ENCODE data around the gene RNF121.

RNF121 gene

GRCh38 chr11:72039031-72039855, 110.4 kb downstream of the RNF121 start:
- no peak for DNase-seq (ENCODE audit: low read depth)

GRCh38 chr11:72039856-72040401, 111.1 kb downstream of the RNF121 start:
- no peak for DNase-seq (ENCODE audit: low read depth)

- peak; percentile 86 for DNase-seq (ENCODE audit: low read depth)
These were observed 111.9 kb downstream of the RNF121 start for GRCh38 chr11:72040491-72041363.

GRCh38 chr11:72041364-72042063, 112.7 kb downstream of the RNF121 start:
- DNase-seq (ENCODE audit: low read depth): peak; percentile 68

- no peak for DNase-seq (ENCODE audit: low read depth)
These were observed 113.4 kb downstream of the RNF121 start for GRCh38 chr11:72042064-72042745.

GRCh38 chr11:72045849-72046248, 117.0 kb downstream of the RNF121 start:
- no peak for DNase-seq (ENCODE audit: low read depth)
